HG02759 (cell line): Measurements from ENCODE around the gene ACOX3.
"Not testable (repeated sequence)": the region's sequence is repeated elsewhere in the genome, so short reads cannot be mapped to it uniquely, and the experiment has no call there.

Experiments used
- ATAC-seq: cut with Tn5 transposase; IDR thresholded peaks from one replicate; pipeline ENCODE4 v1.9.1; 2021; ENCODE audit warnings: mild to moderate bottlenecking, moderate library complexity; ENCODE audit not compliant: unreplicated experiment

ACOX3 gene

GRCh38 chr4:8440492-8441311 is at the start of gene ACOX3, which contains the start of gene TRMT44:
Gene ACOX3, minus strand, starts transcription at chr4:8440723. Its CDS starts 24,202 bp downstream, at chr4:8416521.
Gene TRMT44, plus strand, starts transcription at chr4:8440777. Its CDS starts 46 bp downstream, at chr4:8440823.
- peak; percentile 94 for ATAC-seq

- ATAC-seq: no peak
These were observed 48.4 kb upstream of the ACOX3 start for GRCh38 chr4:8488791-8489369.

GRCh38 chr4:8486643-8487042 is 46.1 kb upstream of the ACOX3 start:
- ATAC-seq: not testable (repeated sequence)

GRCh38 chr4:8480221-8480620 is 39.7 kb upstream of the ACOX3 start:
- ATAC-seq: no peak

GRCh38 chr4:8478801-8479744 is 38.5 kb upstream of the ACOX3 start:
- no peak for ATAC-seq

GRCh38 chr4:8478371-8478770 is 37.8 kb upstream of the ACOX3 start:
- ATAC-seq: no peak

GRCh38 chr4:8477676-8478075 is 37.2 kb upstream of the ACOX3 start:
- no peak for ATAC-seq

- no peak for ATAC-seq
These were observed 36.6 kb upstream of the ACOX3 start for GRCh38 chr4:8477095-8477635.

- ATAC-seq: no peak
These were observed 35.4 kb upstream of the ACOX3 start for GRCh38 chr4:8475751-8476575.

GRCh38 chr4:8474856-8475255 is 34.3 kb upstream of the ACOX3 start:
- no peak for ATAC-seq

GRCh38 chr4:8473920-8474590 is 33.5 kb upstream of the ACOX3 start:
- ATAC-seq: no peak

GRCh38 chr4:8473198-8473919 is 32.8 kb upstream of the ACOX3 start:
- no peak for ATAC-seq

GRCh38 chr4:8472689-8473197 is 32.2 kb upstream of the ACOX3 start:
- ATAC-seq: no peak

GRCh38 chr4:8472158-8472688 is 31.7 kb upstream of the ACOX3 start:
- no peak for ATAC-seq

- ATAC-seq: no peak
These were observed 30.8 kb upstream of the ACOX3 start for GRCh38 chr4:8471211-8471875.

- no peak for ATAC-seq
These were observed 30.0 kb upstream of the ACOX3 start for GRCh38 chr4:8470451-8471024.

- ATAC-seq: no peak
These were observed 29.0 kb upstream of the ACOX3 start for GRCh38 chr4:8469550-8469949.
